ENCODE measurements around the gene NAA10. TPM values are rescaled to one million over a fixed set of nuclear protein-coding genes. Genes with fewer than 3 reads are reported as not detected.
A peak's percentile ranks its signal among the peaks of the same experiment; 100 is the strongest.

NAA10 gene
- total and polyA plus RNA-seq, 2 of the 13 experiments (the other 11 are each of a cell fraction or from before 2014, with no cell fraction given) = 49.2 to 51.7 TPM

GRCh38 chrX:153971450-153972367 is 36.9 kb upstream of the NAA10 start, which contains the start of gene HCFC1 (continued):
- no peak for TF ChIP-seq SCMH1 (CRISPR knock-in tag; IDR thresholded peaks at IDR 0.05; ENCODE audit: borderline replicate concordance)
- TF ChIP-seq NCOA1 (CRISPR knock-in tag; IDR thresholded peaks at IDR 0.05) = no peak
- no peak for TF ChIP-seq GLI4 (CRISPR knock-in tag; IDR thresholded peaks at IDR 0.05; ENCODE audit: borderline replicate concordance)
- TF ChIP-seq MYNN (CRISPR knock-in tag; IDR thresholded peaks at IDR 0.05; ENCODE audit: low read depth) = no peak
- TF ChIP-seq EED (CRISPR knock-in tag; IDR thresholded peaks at IDR 0.05) = no peak
- peak; percentile 13 for TF ChIP-seq HNRNPLL (IDR thresholded peaks at IDR 0.05; ENCODE audit: low read depth, low read length, poor library complexity, severe bottlenecking)
- peak; percentile 95 for TF ChIP-seq ZHX1 (CRISPR knock-in tag; IDR thresholded peaks at IDR 0.05; ENCODE audit: low read depth)
- TF ChIP-seq SKI (IDR thresholded peaks at IDR 0.05; ENCODE audit: partially characterized antibody) = no peak
- no peak for TF ChIP-seq ZBTB26 (CRISPR knock-in tag; IDR thresholded peaks at IDR 0.05; ENCODE audit: borderline replicate concordance)
- TF ChIP-seq ZMAT5 (CRISPR knock-in tag; IDR thresholded peaks at IDR 0.05; ENCODE audit: borderline replicate concordance, low read depth) = no peak
- TF ChIP-seq POLR2AphosphoS5 (IDR thresholded peaks at IDR 0.05; ENCODE audit: low read depth, low read length) = no peak
- no peak; the same call in 1 of the 2 replicates for TF ChIP-seq ZNF335 (CRISPR knock-in tag; IDR thresholded peaks at IDR 0.05)
- TF ChIP-seq ZNF674 (CRISPR knock-in tag; IDR thresholded peaks at IDR 0.05; ENCODE audit: low read depth) = no peak
- no peak for TF ChIP-seq SNAPC2 (CRISPR knock-in tag; IDR thresholded peaks at IDR 0.05)
- no peak for TF ChIP-seq RERE (CRISPR knock-in tag; IDR thresholded peaks at IDR 0.05; ENCODE audit: low read depth)
- no peak for TF ChIP-seq ATF1 (CRISPR knock-in tag; IDR thresholded peaks at IDR 0.05)
- no peak for TF ChIP-seq ZNF3 (CRISPR knock-in tag; IDR thresholded peaks at IDR 0.05)
- no peak for TF ChIP-seq ZNF576 (CRISPR knock-in tag; IDR thresholded peaks at IDR 0.05)
- TF ChIP-seq NPAS2 (CRISPR knock-in tag; IDR thresholded peaks at IDR 0.05; ENCODE audit: borderline replicate concordance) = no peak
